HCT116 (cell line): Measurements from ENCODE around the gene CFAP61. TPM values are rescaled to one million over a fixed set of nuclear protein-coding genes. Genes with fewer than 3 reads are reported as not detected.

Experiments
- ATAC-seq: fragments of 200-7000 bp; cut with Tn5 transposase; 2 replicates; pipeline ENCODE4 v1.9.1; 2020; ENCODE audit warnings: mild to moderate bottlenecking, moderate library complexity
- BruUV-seq: library from RNA; stranded (reverse); fragments of 400-500 nt; replicated peaks from 2 replicates; lab custom pipeline; 2021; lab: Mats Ljungman, UMichigan
- CTCF ChIA-PET: fragments of 300-600 bp; sonication (Branson Sonifier 250); formaldehyde crosslinking; loops from one replicate; lab custom pipeline; 2021; ENCODE audit warnings: antibody characterized with exemption; lab: Charles Lee
- POLR2A ChIA-PET: fragments of 300-600, 350-600 bp; sonication (Branson Sonifier 250); formaldehyde crosslinking; loops from one replicate; lab custom pipeline; 2021; ENCODE audit warnings: antibody characterized with exemption; lab: Charles Lee
- RAD21 ChIA-PET, 2 experiments: fragments of 300-600 bp; sonication (Branson Sonifier 250); formaldehyde crosslinking; loops; one replicate each; lab custom pipeline; 2023; ENCODE audit warnings: low total read pairs in 2 of 2; ENCODE audit not compliant: uncharacterized antibody in 2 of 2, unreplicated experiment in 2 of 2, low non-redundant PET in 1 of 2; lab: Charles Lee
- DNase-seq: peaks from one replicate; pipeline ENCODE4 v3.0.0-alpha.2; 2010; ENCODE audit warnings: low read depth, low spot score
- H2AFZ ChIP-seq: fragments of 200-600 bp; shearing (Covaris generic), sonication (generic); 2 replicates; pipeline ENCODE4 v1.6.1; 2017; ENCODE audit warnings: low read depth, mixed run types, mixed read lengths, antibody characterized with exemption, low read length; ENCODE audit not compliant: poor library complexity, severe bottlenecking
- H3K27ac ChIP-seq: 2 replicates; pipeline ENCODE4 v1.5.1; 2012; ENCODE audit warnings: low read depth, low read length
- H3K27me3 ChIP-seq: fragments of 200-600 bp; sonication (generic); 2 replicates; pipeline ENCODE4 v1.6.1; 2016; ENCODE audit warnings: mixed run types, low read length, mixed read lengths; ENCODE audit not compliant: insufficient read depth
- H3K36me3 ChIP-seq, 2 experiments: fragments of 200-500 bp in 1 of 2; fragments of 200-600 bp in 1 of 2; sonication (Bioruptor generic) in 1 of 2; sonication (generic) in 1 of 2; 2 replicates each; pipeline versions ENCODE4 v1.5.1 to v1.6.1; 2014 to 2016; ENCODE audit warnings: low read length in 2 of 2, inconsistent platforms in 1 of 2, mixed read lengths in 1 of 2, mixed run types in 1 of 2; ENCODE audit not compliant: insufficient read depth in 2 of 2, control insufficient read depth in 1 of 2
- H3K4me1 ChIP-seq, 2 experiments: fragments of 200-600 bp in 1 of 2; sonication (generic) in 1 of 2; 2 replicates each; pipeline versions ENCODE4 v1.5.1 to v1.6.1; 2012 to 2017; ENCODE audit warnings: low read length in 2 of 2, inconsistent platforms in 1 of 2, mild to moderate bottlenecking in 1 of 2, mixed read lengths in 1 of 2, mixed run types in 1 of 2, moderate library complexity in 1 of 2; ENCODE audit not compliant: insufficient read depth in 2 of 2, control insufficient read depth in 1 of 2
- H3K4me2 ChIP-seq: fragments of 200-600 bp; sonication (generic); 2 replicates; pipeline ENCODE4 v1.6.1; 2017; ENCODE audit warnings: mixed run types, low read length, mixed read lengths
- H3K4me3 ChIP-seq, 2 experiments: fragments of 200-600 bp in 1 of 2; sonication (generic) in 1 of 2; replicated peaks in 1 of 2; 2 replicates each; pipeline ENCODE4 v1.5.1; 2011 to 2016; ENCODE audit warnings: low read length in 2 of 2, control low read depth in 1 of 2, low read depth in 1 of 2, mild to moderate bottlenecking in 1 of 2, mixed read lengths in 1 of 2, mixed run types in 1 of 2
- H3K79me2 ChIP-seq: fragments of 200-600 bp; sonication (generic); 2 replicates; pipeline ENCODE4 v1.6.1; 2017; ENCODE audit warnings: mild to moderate bottlenecking, mixed run types, low read length, moderate library complexity, mixed read lengths; ENCODE audit not compliant: insufficient read depth
- H3K9ac ChIP-seq: fragments of 200-600 bp; sonication (generic); 2 replicates; pipeline ENCODE4 v1.6.1; 2016; ENCODE audit warnings: low read length, mixed read lengths
- H3K9me2 ChIP-seq: fragments of 200-600 bp; sonication (generic), shearing (Covaris generic); 2 replicates; pipeline ENCODE4 v1.6.1; 2017; ENCODE audit warnings: mixed run types, mild to moderate bottlenecking, moderate library complexity; ENCODE audit not compliant: insufficient read depth
- H3K9me3 ChIP-seq, 2 experiments: fragments of 200-500 bp in 1 of 2; fragments of 200-600 bp in 1 of 2; sonication (Bioruptor generic) in 1 of 2; sonication (generic) in 1 of 2; 2 replicates each; pipeline ENCODE4 v1.6.1; 2014 to 2017; ENCODE audit warnings: low read length in 2 of 2, mixed read lengths in 2 of 2, inconsistent platforms in 1 of 2, low read depth in 1 of 2, mild to moderate bottlenecking in 1 of 2, mixed run types in 1 of 2, moderate library complexity in 1 of 2; ENCODE audit not compliant: control insufficient read depth in 1 of 2, insufficient read depth in 1 of 2
- H4K20me1 ChIP-seq: fragments of 200-600 bp; sonication (generic), shearing (Covaris generic); 2 replicates; pipeline ENCODE4 v1.6.1; 2017; ENCODE audit warnings: mixed run types, mild to moderate bottlenecking, moderate library complexity; ENCODE audit not compliant: insufficient read depth
- CTCF ChIP-seq, 3 experiments: fragments of 200-600 bp in 1 of 3; sonication (generic) in 1 of 3; IDR thresholded peaks in 2 of 3; conservative IDR thresholded peaks in 1 of 3; 2 replicates each; pipeline ENCODE4 v1.5.1; 2012 to 2017; ENCODE audit warnings: low read depth in 2 of 3, low read length in 2 of 3, antibody characterized with exemption in 1 of 3, borderline replicate concordance in 1 of 3, control low read depth in 1 of 3, mild to moderate bottlenecking in 1 of 3, mixed read lengths in 1 of 3, mixed run types in 1 of 3, moderate library complexity in 1 of 3; ENCODE audit not compliant: insufficient read depth in 1 of 3
- ELF1 ChIP-seq: IDR thresholded peaks from 2 replicates; pipeline ENCODE4 v1.6.1; 2012; ENCODE audit warnings: low read depth, borderline replicate concordance
- EZH2 ChIP-seq: fragments of 200-600 bp; sonication (generic); IDR thresholded peaks from 2 replicates; pipeline ENCODE4 v1.6.1; 2017; ENCODE audit warnings: antibody characterized with exemption, mixed run types
- JUND ChIP-seq: IDR thresholded peaks from 2 replicates; pipeline ENCODE4 v1.6.1; 2012
- SIN3A ChIP-seq: IDR thresholded peaks from 2 replicates; pipeline ENCODE4 v1.6.1; 2012; ENCODE audit warnings: low read depth
- SP1 ChIP-seq: IDR thresholded peaks from 2 replicates; pipeline ENCODE4 v1.6.1; 2012; ENCODE audit warnings: low read depth
- TCF7L2 ChIP-seq: IDR thresholded peaks from 2 replicates; pipeline ENCODE4 v1.7.0; 2011; ENCODE audit warnings: borderline replicate concordance, inconsistent platforms; ENCODE audit not compliant: insufficient read depth, insufficient read length; ENCODE audit errors: extremely low read depth
- YY1 ChIP-seq: IDR thresholded peaks from 2 replicates; pipeline ENCODE4 v1.6.1; 2011; ENCODE audit warnings: low read length, low read depth, moderate library complexity, mild to moderate bottlenecking; ENCODE audit not compliant: insufficient replicate concordance; ENCODE audit errors: extremely low read depth
- ZFX ChIP-seq: fragments of 450-650 bp; IDR thresholded peaks from 2 replicates; pipeline ENCODE4 v1.6.1; 2017
- intact Hi-C: fragments of 100-400 bp; cut with micrococcal nuclease; formaldehyde crosslinking; loops from 2 replicates; pipeline ENCODE4 v1.10.0; 2022
- total RNA-seq: library from RNA; stranded (reverse); gene quantifications from one replicate; pipeline ENCODE4 v1.2.1, GENCODE V29; 2021; ENCODE audit not compliant: unreplicated experiment
- TF ChIP-seq, protein P1 (sequence below): IDR thresholded peaks from 2 replicates; pipeline ENCODE4 v1.6.1; 2011; ENCODE audit warnings: mild to moderate bottlenecking, low read length, moderate library complexity; ENCODE audit not compliant: insufficient replicate concordance; ENCODE audit errors: extremely low read depth
- TF ChIP-seq, protein P2 (sequence below): IDR thresholded peaks from 2 replicates; pipeline ENCODE4 v1.6.1; 2012
- TF ChIP-seq, protein P3 (sequence below): IDR thresholded peaks from 2 replicates; pipeline ENCODE4 v1.6.1; 2012

CFAP61 gene
- total RNA-seq, 1 experiment from 2014 or later, result 1.7 TPM

- Histone ChIP-seq H3K4me3 (no peak overlapping the region), H2AFZ (no peak overlapping the region), H4K20me1 (no peaks in the 10 kb centered on the region), H3K9me2 (no peaks in the 10 kb centered on the region), H3K9ac (no peak overlapping the region), H3K27ac (no peak overlapping the region), H3K9me3 (no peaks in the 10 kb centered on the region), H3K4me2 (no peak overlapping the region), H3K36me3 (no peaks in the 10 kb centered on the region), H3K4me1 (no peaks in the 10 kb centered on the region), H3K27me3 (peaks cover 12% of the 10 kb centered on the region; the same call in 1 of the 2 replicates), H3K79me2 (no peaks in the 10 kb centered on the region)
- ChIA-PET CTCF (no interaction called here), POLR2A (no interaction called here), RAD21 (no interaction called here)
- no peak for DNase-seq
- BruUV-seq, result no TSS peak
- TF ChIP-seq TCF7L2, result no peak
- no peak for TF ChIP-seq YY1
- no peak for TF ChIP-seq JUND
- TF ChIP-seq ELF1, result no peak
- no peak for TF ChIP-seq ZFX
- no peak for TF ChIP-seq SIN3A
- no peak for TF ChIP-seq CTCF (IDR thresholded peaks at IDR 0.05 in 2 of 3, conservative IDR thresholded peaks at IDR 0.05 in 1 of 3; ENCODE audit: borderline replicate concordance in 1 of 3, insufficient read depth in 1 of 3, low read depth in 2 of 3, low read length in 2 of 3)
- TF ChIP-seq SP1, result no peak
- no peak for TF ChIP-seq EZH2
- TF ChIP-seq, protein P1, sequence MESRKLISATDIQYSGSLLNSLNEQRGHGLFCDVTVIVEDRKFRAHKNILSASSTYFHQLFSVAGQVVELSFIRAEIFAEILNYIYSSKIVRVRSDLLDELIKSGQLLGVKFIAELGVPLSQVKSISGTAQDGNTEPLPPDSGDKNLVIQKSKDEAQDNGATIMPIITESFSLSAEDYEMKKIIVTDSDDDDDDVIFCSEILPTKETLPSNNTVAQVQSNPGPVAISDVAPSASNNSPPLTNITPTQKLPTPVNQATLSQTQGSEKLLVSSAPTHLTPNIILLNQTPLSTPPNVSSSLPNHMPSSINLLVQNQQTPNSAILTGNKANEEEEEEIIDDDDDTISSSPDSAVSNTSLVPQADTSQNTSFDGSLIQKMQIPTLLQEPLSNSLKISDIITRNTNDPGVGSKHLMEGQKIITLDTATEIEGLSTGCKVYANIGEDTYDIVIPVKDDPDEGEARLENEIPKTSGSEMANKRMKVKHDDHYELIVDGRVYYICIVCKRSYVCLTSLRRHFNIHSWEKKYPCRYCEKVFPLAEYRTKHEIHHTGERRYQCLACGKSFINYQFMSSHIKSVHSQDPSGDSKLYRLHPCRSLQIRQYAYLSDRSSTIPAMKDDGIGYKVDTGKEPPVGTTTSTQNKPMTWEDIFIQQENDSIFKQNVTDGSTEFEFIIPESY, result no peak
- TF ChIP-seq, protein P2, sequence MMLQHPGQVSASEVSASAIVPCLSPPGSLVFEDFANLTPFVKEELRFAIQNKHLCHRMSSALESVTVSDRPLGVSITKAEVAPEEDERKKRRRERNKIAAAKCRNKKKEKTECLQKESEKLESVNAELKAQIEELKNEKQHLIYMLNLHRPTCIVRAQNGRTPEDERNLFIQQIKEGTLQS, result no peak
- TF ChIP-seq, protein P3, sequence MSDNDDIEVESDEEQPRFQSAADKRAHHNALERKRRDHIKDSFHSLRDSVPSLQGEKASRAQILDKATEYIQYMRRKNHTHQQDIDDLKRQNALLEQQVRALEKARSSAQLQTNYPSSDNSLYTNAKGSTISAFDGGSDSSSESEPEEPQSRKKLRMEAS, result no peak
- intact Hi-C loops, result no loop called here
- no peak for ATAC-seq
Measured at GRCh38 chr20:20331817-20332216, 279.5 kb downstream of the CFAP61 start.
